Uterus (tissue), 2 donors: ENCODE results near the gene RNF32.

Source experiments
- CTCF ChIP-seq, 4 experiments: fragments of 200-600 bp in 2 of 4; fragments of 450-650 bp in 2 of 4; sonication (generic) in 2 of 4; IDR thresholded peaks; one replicate each; pipeline ENCODE4 v1.5.1; 2016 to 2019; ENCODE audit warnings: antibody characterized with exemption in 4 of 4, mild to moderate bottlenecking in 2 of 4, moderate library complexity in 1 of 4
- POLR2A ChIP-seq, 2 donors: fragments of 450-650 bp; IDR thresholded peaks; one replicate each; pipeline ENCODE4 v1.6.1; 2016; ENCODE audit warnings: antibody characterized with exemption in 2 of 2, mild to moderate bottlenecking in 1 of 2, moderate library complexity in 1 of 2

- TF ChIP-seq CTCF (IDR thresholded peaks at IDR 0.05) (no peak), POLR2A (IDR thresholded peaks at IDR 0.05) (no peak)
Observed at GRCh38 chr7:156635529-156636385, 4.8 kb upstream of the RNF32 start.
